Measurements from ENCODE around the gene PIK3C2A.
"Not testable (repeated sequence)": the region's sequence is repeated elsewhere in the genome, so short reads cannot be mapped to it uniquely, and the experiment has no call there.

- not testable (repeated sequence) for TF ChIP-seq CTCF, POLR2A (IDR thresholded peaks at IDR 0.05)
These were observed 35.2 kb upstream of the PIK3C2A start for GRCh38 chr11:17242954-17243353.
